Subcutaneous abdominal adipose tissue (tissue), 5 donors: ENCODE measurements around the gene FCRL1.

Experiments used
- H3K27ac ChIP-seq: one replicate; pipeline ENCODE4 v1.7.0; 2013; ENCODE audit warnings: low read depth, mild to moderate bottlenecking, inconsistent platforms, low read length, moderate library complexity
- H3K27me3 ChIP-seq, 5 donors: one replicate each; pipeline ENCODE4 v1.7.0; 2013; ENCODE audit warnings: low read length in 5 of 5, inconsistent platforms in 1 of 5; ENCODE audit not compliant: control insufficient read depth in 5 of 5, insufficient read depth in 4 of 5
- H3K36me3 ChIP-seq, 5 donors: one replicate each; pipeline ENCODE4 v1.7.0; 2013; ENCODE audit warnings: low read length in 5 of 5; ENCODE audit not compliant: control insufficient read depth in 5 of 5, insufficient read depth in 5 of 5
- H3K4me1 ChIP-seq, 5 donors: one replicate each; pipeline ENCODE4 v1.7.0; 2013; ENCODE audit warnings: low read length in 5 of 5, mild to moderate bottlenecking in 3 of 5, moderate library complexity in 1 of 5; ENCODE audit not compliant: control insufficient read depth in 5 of 5, insufficient read depth in 5 of 5
- H3K4me3 ChIP-seq, 5 donors: one replicate each; pipeline ENCODE4 v1.7.0; 2013; ENCODE audit warnings: low read length in 5 of 5, low read depth in 1 of 5
- H3K9ac ChIP-seq, 5 donors: one replicate each; pipeline ENCODE4 v1.7.0; 2013; ENCODE audit warnings: low read length in 5 of 5, mild to moderate bottlenecking in 4 of 5, moderate library complexity in 3 of 5
- H3K9me3 ChIP-seq, 5 donors: one replicate each; pipeline ENCODE4 v1.7.0; 2013; ENCODE audit warnings: low read length in 5 of 5; ENCODE audit not compliant: control insufficient read depth in 5 of 5
- donor health status: healthy.
- donor health status: healthy.
- donor health status: healthy.
- donor health status: healthy.
- donor health status: healthy.

The FCRL1 gene

DNA sequence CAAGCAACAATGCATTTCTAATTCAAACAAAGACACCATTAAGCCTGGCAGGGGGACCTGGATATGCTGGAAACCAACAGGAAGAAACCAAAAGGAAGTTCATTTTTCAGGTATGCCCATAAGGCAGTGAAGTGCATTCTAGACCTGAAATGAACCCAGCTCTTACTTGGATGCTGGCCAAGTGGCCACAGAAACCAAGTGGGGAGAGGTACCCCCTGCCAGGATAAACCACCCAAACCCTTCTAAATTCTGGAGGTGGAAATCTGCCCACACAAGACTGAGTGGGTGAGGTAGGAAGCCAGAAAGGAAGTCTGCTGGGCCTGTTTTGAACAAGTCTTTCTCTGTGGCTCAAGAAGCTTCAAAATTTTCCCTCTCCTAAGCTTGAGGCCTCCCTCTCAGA lies 19.0 kb upstream of the FCRL1 start:
- no peak overlapping the region for H3K9ac ChIP-seq
- H3K9me3 ChIP-seq = no peaks in the 10 kb centered on the region
- H3K4me3 ChIP-seq = no peak overlapping the region
- no peaks in the 10 kb centered on the region for H3K36me3 ChIP-seq
- H3K27me3 ChIP-seq = no peaks in the 10 kb centered on the region
- peaks cover 0 to 5% (median 0%) of the 10 kb centered on the region in 5 donors for H3K4me1 ChIP-seq
- H3K27ac ChIP-seq = no peak overlapping the region

DNA sequence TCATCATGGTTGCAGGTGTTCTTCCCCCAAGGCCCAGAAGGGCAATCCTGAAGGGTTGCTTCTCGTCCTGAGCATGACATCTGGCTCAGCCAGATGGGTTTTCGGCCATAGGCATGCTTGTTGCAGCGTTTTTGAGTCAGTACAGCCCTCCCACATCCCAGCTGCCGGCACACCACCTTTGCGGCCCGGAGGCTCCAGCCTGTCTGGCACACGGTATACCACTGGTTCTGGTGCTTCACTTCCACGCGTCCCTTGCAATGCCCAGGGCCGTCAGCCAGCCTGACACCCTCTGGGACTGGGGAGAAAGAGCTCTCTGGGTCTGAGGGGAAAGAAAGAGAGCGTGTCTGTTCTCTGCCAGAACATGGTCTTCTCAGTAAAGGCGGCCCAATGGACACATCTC lies 14.5 kb upstream of the FCRL1 start:
- Histone ChIP-seq H3K4me1 (no peaks in the 10 kb centered on the region), H3K9me3 (no peaks in the 10 kb centered on the region)

DNA sequence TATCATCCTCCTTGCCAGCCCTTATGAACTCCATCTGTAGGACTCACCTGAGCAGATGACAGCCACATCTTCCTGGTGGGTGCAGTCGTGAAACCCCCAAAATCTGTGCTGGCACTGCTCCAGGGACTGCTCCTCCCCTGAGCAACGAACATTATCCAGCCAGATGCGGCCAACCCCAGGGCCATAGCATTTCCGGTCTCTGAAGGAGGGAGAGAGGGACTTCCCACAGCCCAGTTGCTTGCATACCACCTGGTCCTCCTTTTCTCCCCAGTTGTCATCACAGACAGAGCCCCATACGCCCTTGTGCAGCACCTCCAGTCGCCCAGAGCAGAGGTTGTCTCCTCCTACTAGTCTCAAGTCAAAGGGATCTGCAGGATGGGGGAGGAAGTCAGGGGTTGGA lies 13.2 kb upstream of the FCRL1 start:
- Histone ChIP-seq H3K27ac (no peak overlapping the region), H3K9me3 (no peaks in the 10 kb centered on the region), H3K9ac (no peak overlapping the region), H3K4me1 (no peaks in the 10 kb centered on the region), H3K36me3 (no peaks in the 10 kb centered on the region), H3K27me3 (no peaks in the 10 kb centered on the region), H3K4me3 (no peak overlapping the region)

More for the DNA sequence above, 14.5 kb upstream of the FCRL1 start:
- H3K4me3 ChIP-seq = no peak overlapping the region
- no peak overlapping the region for H3K27ac ChIP-seq
- no peak overlapping the region for H3K9ac ChIP-seq
- no peaks in the 10 kb centered on the region for H3K36me3 ChIP-seq
- H3K27me3 ChIP-seq = no peaks in the 10 kb centered on the region

DNA sequence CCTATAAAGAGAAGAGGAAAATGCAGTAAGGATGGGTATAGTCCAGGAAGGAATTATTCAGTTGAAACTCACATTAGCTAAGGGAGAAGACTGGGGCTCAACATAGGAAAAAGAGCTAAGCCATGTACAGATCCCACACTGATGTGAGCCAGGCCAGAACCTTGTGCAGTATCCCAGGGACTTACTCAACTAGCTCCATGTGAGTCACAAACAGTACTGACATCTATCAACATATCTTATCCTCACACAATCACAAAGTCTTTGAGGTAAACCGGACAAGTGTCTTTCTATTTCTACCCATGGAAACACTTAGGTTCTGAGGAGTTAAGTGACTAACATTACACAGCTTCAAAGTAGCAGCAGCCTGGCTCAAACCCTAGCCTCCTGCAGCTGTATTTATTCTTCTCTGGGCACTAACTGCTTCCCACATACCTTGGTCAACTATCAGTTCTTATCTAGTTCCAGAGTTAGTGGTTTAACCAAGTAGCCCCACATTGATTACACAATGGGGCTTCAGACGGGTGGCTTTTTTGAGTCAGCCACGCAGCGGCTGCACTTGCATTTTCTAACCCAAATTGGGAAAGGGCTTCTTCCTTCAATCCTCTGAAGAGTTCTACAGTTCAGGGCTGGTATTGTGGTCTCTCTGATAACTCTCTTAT lies 12.2 kb upstream of the FCRL1 start:
- Histone ChIP-seq H3K4me3 (no peak overlapping the region), H3K9me3 (no peaks in the 10 kb centered on the region)

DNA sequence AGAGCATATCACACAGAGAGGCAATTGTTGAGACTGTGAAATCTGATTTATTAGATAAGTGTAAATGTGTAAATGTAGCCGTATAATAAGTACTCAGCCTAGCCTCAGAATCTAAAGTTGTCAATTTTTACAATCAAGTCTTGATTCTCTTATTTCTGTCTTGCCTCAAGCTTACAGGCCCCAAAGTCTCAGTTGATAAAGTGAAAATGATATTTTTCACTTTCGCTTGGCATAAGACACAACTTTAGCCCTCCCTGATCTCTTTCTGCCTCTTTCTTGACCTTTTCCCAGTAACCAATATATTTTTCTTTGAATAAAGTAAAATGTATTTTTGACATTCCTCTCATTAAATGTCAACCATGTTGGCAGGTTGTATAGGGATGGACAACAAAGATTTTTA lies 11.0 kb upstream of the FCRL1 start:
- Histone ChIP-seq H3K9ac (no peak overlapping the region), H3K36me3 (no peaks in the 10 kb centered on the region), H3K4me1 (no peaks in the 10 kb centered on the region), H3K27ac (no peak overlapping the region), H3K27me3 (no peaks in the 10 kb centered on the region), H3K9me3 (no peaks in the 10 kb centered on the region), H3K4me3 (no peak overlapping the region)

More for the DNA sequence above, 12.2 kb upstream of the FCRL1 start:
- no peaks in the 10 kb centered on the region for H3K4me1 ChIP-seq
- H3K27ac ChIP-seq = no peak overlapping the region
- no peak overlapping the region for H3K9ac ChIP-seq
- no peaks in the 10 kb centered on the region for H3K36me3 ChIP-seq
- H3K27me3 ChIP-seq = no peaks in the 10 kb centered on the region

DNA sequence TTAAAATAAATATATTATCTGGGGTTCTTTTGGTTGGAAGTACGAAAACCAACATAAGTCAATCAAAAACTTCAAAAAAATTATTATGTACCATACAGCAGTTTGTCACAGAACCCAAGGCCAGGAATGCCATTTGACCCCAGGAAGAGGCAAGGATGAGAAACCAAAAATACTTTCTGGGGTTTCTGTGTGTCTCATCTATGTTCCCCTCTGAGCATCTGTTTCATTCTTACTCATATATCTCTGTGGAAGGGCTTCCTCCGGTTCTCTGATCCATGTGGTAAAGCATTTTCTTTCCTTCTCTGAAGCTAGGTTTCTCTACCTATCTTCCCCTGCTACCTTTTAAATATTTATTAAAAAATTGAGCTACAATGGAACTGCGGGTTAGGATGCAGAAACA lies 9.8 kb upstream of the FCRL1 start:
- Histone ChIP-seq H3K27ac (no peak overlapping the region), H3K9me3 (no peaks in the 10 kb centered on the region), H3K36me3 (no peaks in the 10 kb centered on the region), H3K27me3 (no peaks in the 10 kb centered on the region), H3K4me3 (no peak overlapping the region), H3K4me1 (no peaks in the 10 kb centered on the region), H3K9ac (no peak overlapping the region)

DNA sequence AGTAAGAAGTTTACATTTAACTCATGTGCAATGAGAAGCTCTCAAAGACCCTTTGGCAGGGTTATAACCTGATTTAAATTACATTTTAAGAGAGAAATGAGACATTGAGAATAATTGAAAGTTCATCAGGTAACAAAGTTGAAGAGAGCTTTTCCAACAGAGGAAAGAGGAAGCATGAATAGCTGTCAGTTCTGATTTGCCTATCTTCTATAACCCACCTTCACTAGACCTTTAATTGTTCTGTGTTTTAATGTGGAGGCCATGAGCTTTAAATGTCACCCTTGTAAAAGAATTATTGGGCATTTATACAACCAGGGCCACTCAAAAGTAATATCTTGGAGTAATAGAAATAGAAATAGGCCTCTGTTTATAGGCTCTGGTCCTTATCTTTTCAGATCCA lies 9.3 kb upstream of the FCRL1 start:
- no peak overlapping the region for H3K4me3 ChIP-seq
- H3K9me3 ChIP-seq = no peaks in the 10 kb centered on the region
- no peak overlapping the region for H3K9ac ChIP-seq
- no peak overlapping the region for H3K27ac ChIP-seq
- no peaks in the 10 kb centered on the region for H3K27me3 ChIP-seq
- H3K36me3 ChIP-seq = no peaks in the 10 kb centered on the region
- no peaks in the 10 kb centered on the region for H3K4me1 ChIP-seq

DNA sequence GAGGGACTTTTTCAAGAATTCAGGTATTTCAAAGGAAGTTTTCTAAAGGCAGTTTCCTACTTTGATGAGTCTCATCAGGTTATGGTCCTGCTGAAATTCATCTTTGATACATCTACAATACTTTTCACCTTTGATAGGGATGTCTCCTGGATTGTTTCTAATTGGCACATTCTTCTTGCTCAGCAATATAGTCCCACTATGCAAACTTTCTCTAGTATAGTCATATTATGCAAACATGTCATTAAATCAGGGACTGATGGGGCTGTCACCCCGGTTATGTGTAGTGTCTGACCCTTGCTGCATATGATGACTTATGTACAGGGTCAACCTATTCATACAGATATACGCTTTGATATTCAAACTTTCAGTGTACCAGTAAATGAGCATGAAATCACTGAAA lies 379 bp upstream of the FCRL1 start:
- H3K4me1 ChIP-seq = no peaks in the 10 kb centered on the region
- H3K9ac ChIP-seq = no peak overlapping the region
- H3K9me3 ChIP-seq = no peaks in the 10 kb centered on the region
- no peak overlapping the region for H3K4me3 ChIP-seq
- H3K36me3 ChIP-seq = no peaks in the 10 kb centered on the region
- H3K27me3 ChIP-seq = no peaks in the 10 kb centered on the region
- H3K27ac ChIP-seq = no peak overlapping the region

DNA sequence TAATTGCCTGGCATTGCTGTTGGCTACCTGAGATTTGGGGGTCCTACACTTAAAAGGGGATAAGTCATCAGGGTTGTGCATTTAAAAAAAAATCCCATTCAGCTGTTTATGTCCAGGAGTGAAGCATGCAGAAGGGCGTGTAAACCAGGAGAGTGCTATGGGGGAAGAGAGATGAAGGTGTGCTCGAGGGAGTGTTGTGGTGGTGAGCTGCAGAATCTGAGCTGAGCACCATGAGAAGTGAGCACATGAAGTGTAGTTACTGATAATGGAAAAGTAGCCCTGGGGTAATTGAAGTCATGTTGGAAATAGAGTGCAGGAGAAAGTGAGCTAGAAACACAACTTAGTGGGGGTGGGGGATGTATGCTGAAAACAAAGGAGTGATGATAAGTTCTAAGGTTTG lies 705 bp downstream of the FCRL1 start:
- no peaks in the 10 kb centered on the region for H3K27me3 ChIP-seq
- H3K36me3 ChIP-seq = no peaks in the 10 kb centered on the region
- H3K27ac ChIP-seq = no peak overlapping the region
- peaks cover 0 to 2% (median 0%) of the 10 kb centered on the region in 5 donors for H3K9me3 ChIP-seq
- no peak overlapping the region for H3K9ac ChIP-seq
- H3K4me1 ChIP-seq = no peaks in the 10 kb centered on the region
- no peak overlapping the region for H3K4me3 ChIP-seq

DNA sequence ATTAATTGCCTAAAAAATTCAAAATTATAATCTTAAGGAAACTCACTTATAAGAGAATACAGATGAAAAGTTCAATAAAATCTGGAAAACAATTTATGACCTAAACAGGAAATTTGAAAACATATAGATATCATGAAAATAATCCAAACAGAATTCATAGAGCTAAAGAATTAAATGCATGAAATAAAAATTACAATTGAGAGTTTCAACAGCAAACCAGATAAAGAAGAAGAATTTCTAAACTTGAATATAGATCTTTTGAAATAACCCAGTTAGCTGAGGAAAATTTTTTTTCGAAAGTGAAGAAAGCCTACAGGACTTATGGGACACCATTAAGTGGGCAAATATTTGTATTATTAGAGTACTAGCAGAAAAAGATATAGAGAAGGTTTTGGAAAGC lies 6.7 kb downstream of the FCRL1 start:
- Histone ChIP-seq H3K27me3 (no peaks in the 10 kb centered on the region), H3K9me3 (peaks cover 0 to 29% (median 15%) of the 10 kb centered on the region in 5 donors), H3K4me1 (no peaks in the 10 kb centered on the region), H3K27ac (no peak overlapping the region), H3K9ac (no peak overlapping the region), H3K36me3 (no peaks in the 10 kb centered on the region), H3K4me3 (no peak overlapping the region)
